H7 (cell line): ENCODE data around the gene EPHA6. TPM values are rescaled to one million over a fixed set of nuclear protein-coding genes. Genes with fewer than 3 reads are reported as not detected.
"Not testable (repeated sequence)": the region's sequence is repeated elsewhere in the genome, so short reads cannot be mapped to it uniquely, and the experiment has no call there.

Experiments
- DNase-seq: peaks from one replicate; pipeline ENCODE4 v3.0.0; 2012
- H3K27me3 ChIP-seq: 2 replicates; pipeline ENCODE4 v1.6.0; 2011; ENCODE audit warnings: mild to moderate bottlenecking, low read length; ENCODE audit not compliant: control insufficient read depth, insufficient read depth
- H3K36me3 ChIP-seq: replicated peaks from 2 replicates; pipeline ENCODE4 v1.5.1; 2011; ENCODE audit warnings: low read length; ENCODE audit not compliant: control insufficient read depth, insufficient read depth
- H3K4me3 ChIP-seq: 2 replicates; pipeline ENCODE4 v1.5.1; 2011; ENCODE audit warnings: low read depth, mild to moderate bottlenecking, control low read depth, low read length, moderate library complexity; ENCODE audit not compliant: insufficient read depth
- total RNA-seq: library from RNA; depleted of rRNA; stranded (reverse); fragments of >200 nt; shearing (Covaris generic); gene quantifications from 2 replicates; pipeline ENCODE4 v1.2.3, GENCODE V29; 2014

EPHA6 gene
- total RNA-seq, 1 experiment from 2014 or later: 0.66 TPM

GRCh38 chr3:97497138-97497537, 682.7 kb downstream of the EPHA6 start:
- no peaks in the 10 kb centered on the region for H3K36me3 ChIP-seq
- H3K27me3 ChIP-seq: no peaks in the 10 kb centered on the region
- no peak overlapping the region for H3K4me3 ChIP-seq
- no peak for DNase-seq

DNA sequence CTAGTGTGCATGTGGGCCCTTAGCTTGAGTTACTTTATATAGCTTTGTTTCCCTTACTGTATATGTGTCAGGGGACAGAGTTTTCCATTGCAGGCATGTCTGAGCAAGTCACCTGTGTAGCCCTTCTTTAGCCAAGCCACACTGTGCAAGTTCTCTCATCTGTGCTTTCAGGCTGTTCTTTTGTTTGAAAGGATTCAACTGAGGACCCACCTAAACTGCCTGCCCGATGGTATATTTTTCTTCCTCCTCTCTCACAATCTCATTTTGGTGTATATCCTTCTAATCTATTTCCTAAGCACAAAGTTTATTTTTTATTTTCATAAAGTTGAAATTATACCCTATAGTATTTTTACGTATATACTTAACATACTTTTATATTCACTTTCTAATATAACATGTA, 690.1 kb downstream of the EPHA6 start:
- Histone ChIP-seq H3K27me3 (no peaks in the 10 kb centered on the region), H3K36me3 (no peaks in the 10 kb centered on the region; the same call in 1 of the 2 replicates), H3K4me3 (no peak overlapping the region)
- no peak for DNase-seq

DNA sequence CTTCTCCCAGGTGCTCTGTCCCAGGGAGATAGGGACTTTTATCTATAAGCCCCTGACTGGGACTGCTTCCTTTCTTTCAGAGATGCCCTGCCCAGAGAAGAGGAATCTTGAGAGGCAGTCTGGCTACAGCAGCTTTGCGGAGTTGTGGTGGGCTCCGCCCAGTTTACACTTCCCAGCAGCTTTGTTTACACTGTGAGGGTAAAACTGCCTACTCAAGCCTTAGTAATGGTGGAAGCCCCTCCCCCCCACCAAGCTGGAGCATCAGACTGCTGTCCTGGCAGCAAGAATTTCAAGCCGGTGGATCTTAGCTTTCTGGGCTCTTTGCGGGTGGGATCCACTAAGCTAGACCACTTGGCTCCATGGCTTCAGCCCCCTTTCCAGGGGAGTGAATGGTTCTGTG, 696.4 kb downstream of the EPHA6 start:
- no peaks in the 10 kb centered on the region for H3K27me3 ChIP-seq
- H3K36me3 ChIP-seq: no peaks in the 10 kb centered on the region
- no peak for DNase-seq
- no peak overlapping the region for H3K4me3 ChIP-seq

DNA sequence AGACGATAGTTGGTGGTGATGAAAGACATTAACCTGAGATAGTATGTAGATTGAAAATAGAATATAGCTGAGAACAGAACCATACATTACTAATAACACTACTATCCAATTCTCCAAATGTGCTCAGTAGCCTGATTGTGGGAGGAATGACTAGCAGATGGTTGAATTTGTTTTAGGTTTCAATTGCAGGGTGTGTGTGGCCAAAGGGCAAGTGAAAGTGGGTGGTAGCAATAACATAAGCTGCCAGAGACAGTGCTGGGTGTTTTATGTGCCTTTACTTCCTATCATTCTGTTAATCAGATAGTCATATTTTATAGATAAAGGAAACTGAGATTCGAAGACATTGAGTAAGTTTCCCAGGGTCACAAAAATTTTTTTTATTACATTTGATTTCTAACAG, 700.7 kb downstream of the EPHA6 start:
- Histone ChIP-seq H3K27me3 (no peaks in the 10 kb centered on the region), H3K36me3 (no peaks in the 10 kb centered on the region), H3K4me3 (no peak overlapping the region)
- no peak for DNase-seq

- no peak for DNase-seq
- Histone ChIP-seq H3K4me3 (no peak overlapping the region), H3K27me3 (no peaks in the 10 kb centered on the region), H3K36me3 (no peaks in the 10 kb centered on the region)
Observed at GRCh38 chr3:97530691-97531090, 716.3 kb downstream of the EPHA6 start.

DNA sequence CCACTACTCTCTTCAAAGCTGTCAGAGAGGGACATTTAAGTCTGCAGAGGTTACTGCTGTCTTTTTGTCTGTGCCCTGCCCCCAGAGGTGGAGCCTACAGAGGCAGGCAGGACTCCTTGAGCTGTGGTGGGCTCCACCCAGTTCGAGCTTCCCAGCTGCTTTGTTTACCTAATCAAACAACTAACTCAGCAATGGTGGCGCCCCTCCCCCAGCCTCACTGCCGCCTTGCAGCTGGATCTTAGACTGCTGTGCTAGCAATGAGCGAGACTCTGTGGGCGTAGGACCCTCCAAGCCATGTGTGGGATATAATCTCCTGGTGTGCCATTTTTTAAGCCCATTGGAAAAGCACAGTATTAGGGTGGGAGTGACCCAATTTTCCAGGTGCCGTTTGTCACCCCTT, 733.2 kb downstream of the EPHA6 start:
- not testable (repeated sequence) for DNase-seq, H3K27me3 ChIP-seq, H3K36me3 ChIP-seq, H3K4me3 ChIP-seq

GRCh38 chr3:97550408-97550807, 736.0 kb downstream of the EPHA6 start:
- no peaks in the 10 kb centered on the region for H3K27me3 ChIP-seq
- no peaks in the 10 kb centered on the region for H3K36me3 ChIP-seq
- no peak overlapping the region for H3K4me3 ChIP-seq
- no peak for DNase-seq

DNA sequence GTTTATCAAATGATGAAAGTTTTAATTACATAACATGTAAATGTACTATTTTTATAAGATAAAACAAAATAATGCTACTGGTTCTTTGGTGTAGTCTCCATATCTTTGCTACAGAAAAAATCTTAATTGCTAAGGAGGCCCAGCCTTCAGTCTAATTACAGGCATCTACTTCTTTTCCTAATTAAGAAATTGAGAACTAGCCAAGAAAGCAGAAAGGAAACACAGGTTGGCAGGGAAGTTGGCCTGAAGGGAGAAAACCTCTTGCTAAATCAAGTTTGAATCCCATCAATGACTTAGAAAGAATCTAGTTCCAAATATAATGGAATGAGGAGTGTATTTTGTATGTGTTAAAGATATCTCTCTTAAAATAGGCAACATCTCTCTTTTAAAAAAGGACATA, 737.8 kb downstream of the EPHA6 start:
- Histone ChIP-seq H3K4me3 (no peak overlapping the region), H3K27me3 (no peaks in the 10 kb centered on the region), H3K36me3 (no peaks in the 10 kb centered on the region)
- DNase-seq: no peak

- no peaks in the 10 kb centered on the region for H3K27me3 ChIP-seq
- H3K36me3 ChIP-seq: no peaks in the 10 kb centered on the region
- no peak for DNase-seq
- no peak overlapping the region for H3K4me3 ChIP-seq
Observed at GRCh38 chr3:97575742-97576141, 761.3 kb downstream of the EPHA6 start.

- Histone ChIP-seq H3K27me3 (no peaks in the 10 kb centered on the region), H3K36me3 (no peaks in the 10 kb centered on the region), H3K4me3 (no peak overlapping the region)
- DNase-seq: no peak
Observed at GRCh38 chr3:97576221-97576620, 761.8 kb downstream of the EPHA6 start.

DNA sequence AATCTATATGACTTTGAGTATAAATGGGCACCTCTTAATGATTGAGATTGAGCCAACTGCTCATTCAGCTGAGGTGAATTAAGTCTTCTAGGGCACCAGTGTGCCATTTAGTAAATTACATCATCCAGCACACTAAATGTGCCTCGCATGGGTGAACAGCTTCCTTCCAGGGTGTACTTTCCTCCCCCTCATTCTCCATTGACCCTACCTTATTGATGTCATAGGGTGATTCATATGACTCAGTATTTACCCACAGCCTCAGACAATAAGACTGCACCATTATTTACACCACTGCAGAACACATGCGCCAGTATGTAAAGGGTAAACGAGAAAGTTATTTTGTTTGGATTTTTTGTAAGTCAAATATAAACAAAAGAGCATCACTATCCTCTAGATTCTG, 765.0 kb downstream of the EPHA6 start:
- no peaks in the 10 kb centered on the region for H3K36me3 ChIP-seq
- H3K27me3 ChIP-seq: no peaks in the 10 kb centered on the region
- H3K4me3 ChIP-seq: no peak overlapping the region
- no peak for DNase-seq

DNA sequence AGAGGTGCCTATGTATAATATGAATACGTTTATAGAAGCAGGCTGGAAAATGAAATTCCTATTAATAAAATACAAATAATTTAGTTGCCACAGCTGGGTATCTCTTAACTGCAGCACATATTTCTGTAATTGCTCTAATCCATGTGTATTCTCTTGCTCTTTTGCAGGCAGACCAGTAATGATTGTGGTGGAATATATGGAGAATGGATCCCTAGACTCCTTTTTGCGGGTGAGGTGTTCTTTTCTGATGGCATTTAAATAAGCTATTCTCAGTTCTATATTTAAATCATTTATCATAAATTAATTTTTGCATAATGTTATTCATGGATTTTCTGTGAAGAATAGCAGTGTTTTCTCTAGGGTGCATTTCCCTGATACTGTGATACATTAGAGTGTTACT, 796.2 kb downstream of the EPHA6 start:
- Histone ChIP-seq H3K4me3 (no peak overlapping the region), H3K36me3 (no peaks in the 10 kb centered on the region), H3K27me3 (no peaks in the 10 kb centered on the region)
- no peak for DNase-seq

- no peaks in the 10 kb centered on the region for H3K36me3 ChIP-seq
- no peak overlapping the region for H3K4me3 ChIP-seq
- no peak for DNase-seq
- no peaks in the 10 kb centered on the region for H3K27me3 ChIP-seq
Observed at GRCh38 chr3:97612632-97613031, 798.2 kb downstream of the EPHA6 start.

- no peak for DNase-seq
- Histone ChIP-seq H3K4me3 (no peak overlapping the region), H3K36me3 (no peaks in the 10 kb centered on the region), H3K27me3 (no peaks in the 10 kb centered on the region)
Observed at GRCh38 chr3:97613139-97613538, 798.7 kb downstream of the EPHA6 start.

DNA sequence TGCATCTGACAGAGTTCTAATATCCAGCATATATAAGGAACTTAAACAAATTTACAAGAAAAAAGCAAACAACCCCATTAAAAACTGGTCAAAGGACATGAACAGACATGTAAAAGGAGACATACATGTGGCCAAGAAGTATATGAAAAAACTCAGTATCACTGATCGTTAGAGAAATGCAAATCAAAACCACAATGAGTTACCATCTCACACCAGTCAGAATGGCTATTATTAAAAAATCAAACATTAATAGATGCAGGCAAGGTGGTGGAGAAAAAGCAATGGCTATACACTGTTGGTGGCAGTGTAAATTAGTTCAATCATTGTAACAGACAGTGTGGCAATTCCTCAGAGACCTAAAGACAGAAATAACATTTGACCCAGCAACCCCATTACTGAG, 806.1 kb downstream of the EPHA6 start:
- not testable (repeated sequence) for H3K27me3 ChIP-seq, H3K4me3 ChIP-seq, H3K36me3 ChIP-seq

DNA sequence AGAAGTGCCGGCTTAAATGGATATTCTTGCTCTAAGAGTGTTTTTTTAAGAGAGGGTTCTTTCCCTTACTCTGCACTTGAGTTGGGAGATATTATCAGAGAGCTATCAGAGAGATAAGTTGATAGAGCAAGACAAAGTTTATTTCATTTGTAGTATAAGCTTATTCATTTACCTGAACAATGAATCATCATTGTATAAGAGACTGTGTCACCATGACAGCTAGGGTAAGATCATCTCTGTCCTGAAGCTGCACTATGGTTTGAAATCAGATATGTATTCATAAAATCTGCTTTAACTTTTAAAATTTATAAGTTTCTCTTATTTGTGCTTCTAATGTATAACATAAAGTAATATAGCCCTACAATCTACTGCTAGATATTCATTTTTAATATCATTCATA, 822.1 kb downstream of the EPHA6 start:
- H3K36me3 ChIP-seq: no peaks in the 10 kb centered on the region
- DNase-seq: no peak
- H3K27me3 ChIP-seq: no peaks in the 10 kb centered on the region
- no peak overlapping the region for H3K4me3 ChIP-seq

More for the DNA sequence above, 806.1 kb downstream of the EPHA6 start:
- DNase-seq: not testable (repeated sequence)
